ENCODE data around the gene ROBO1. TPM values are rescaled to one million over a fixed set of nuclear protein-coding genes. Genes with fewer than 3 reads are reported as not detected.

ROBO1 gene
- total RNA-seq, 1 donor from 2014 or later, result 7.1 TPM

DNA sequence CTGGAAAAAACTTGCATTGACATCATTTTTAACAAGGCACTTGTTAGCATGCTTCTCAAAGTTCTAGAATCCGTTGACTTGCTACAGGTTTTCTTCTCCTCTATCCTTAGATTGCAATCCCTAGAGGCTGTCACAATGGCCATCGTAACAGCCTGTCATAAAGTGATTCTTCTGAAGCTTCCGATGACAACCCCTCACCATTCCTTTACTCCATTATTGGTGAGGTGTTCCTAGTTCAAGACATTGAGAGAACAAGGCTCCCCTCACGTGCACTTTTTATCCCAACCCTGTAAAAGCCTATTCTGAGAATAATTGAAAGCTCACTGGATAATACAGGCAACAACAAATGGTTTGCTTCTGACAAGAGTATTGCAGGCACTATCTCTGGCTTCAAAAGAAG, 131.4 kb downstream of the ROBO1 start:
- no peak for DNase-seq
- H3K9me3 ChIP-seq (replicated peaks), result peaks cover 12% of the 10 kb centered on the region
- intact Hi-C loops (cut with micrococcal nuclease), result no loop called here
- H3K27ac ChIP-seq (replicated peaks), result no peak overlapping the region
- H3K36me3 ChIP-seq, result no peaks in the 10 kb centered on the region
- TF ChIP-seq, protein P1, sequence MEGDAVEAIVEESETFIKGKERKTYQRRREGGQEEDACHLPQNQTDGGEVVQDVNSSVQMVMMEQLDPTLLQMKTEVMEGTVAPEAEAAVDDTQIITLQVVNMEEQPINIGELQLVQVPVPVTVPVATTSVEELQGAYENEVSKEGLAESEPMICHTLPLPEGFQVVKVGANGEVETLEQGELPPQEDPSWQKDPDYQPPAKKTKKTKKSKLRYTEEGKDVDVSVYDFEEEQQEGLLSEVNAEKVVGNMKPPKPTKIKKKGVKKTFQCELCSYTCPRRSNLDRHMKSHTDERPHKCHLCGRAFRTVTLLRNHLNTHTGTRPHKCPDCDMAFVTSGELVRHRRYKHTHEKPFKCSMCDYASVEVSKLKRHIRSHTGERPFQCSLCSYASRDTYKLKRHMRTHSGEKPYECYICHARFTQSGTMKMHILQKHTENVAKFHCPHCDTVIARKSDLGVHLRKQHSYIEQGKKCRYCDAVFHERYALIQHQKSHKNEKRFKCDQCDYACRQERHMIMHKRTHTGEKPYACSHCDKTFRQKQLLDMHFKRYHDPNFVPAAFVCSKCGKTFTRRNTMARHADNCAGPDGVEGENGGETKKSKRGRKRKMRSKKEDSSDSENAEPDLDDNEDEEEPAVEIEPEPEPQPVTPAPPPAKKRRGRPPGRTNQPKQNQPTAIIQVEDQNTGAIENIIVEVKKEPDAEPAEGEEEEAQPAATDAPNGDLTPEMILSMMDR (IDR thresholded peaks at IDR 0.05; ENCODE audit: borderline replicate concordance), result no peak
- no peak overlapping the region for H3K4me3 ChIP-seq
- H3K27me3 ChIP-seq (ENCODE audit: low read depth), result no peaks in the 10 kb centered on the region
- no peaks in the 10 kb centered on the region for H3K4me1 ChIP-seq

DNA sequence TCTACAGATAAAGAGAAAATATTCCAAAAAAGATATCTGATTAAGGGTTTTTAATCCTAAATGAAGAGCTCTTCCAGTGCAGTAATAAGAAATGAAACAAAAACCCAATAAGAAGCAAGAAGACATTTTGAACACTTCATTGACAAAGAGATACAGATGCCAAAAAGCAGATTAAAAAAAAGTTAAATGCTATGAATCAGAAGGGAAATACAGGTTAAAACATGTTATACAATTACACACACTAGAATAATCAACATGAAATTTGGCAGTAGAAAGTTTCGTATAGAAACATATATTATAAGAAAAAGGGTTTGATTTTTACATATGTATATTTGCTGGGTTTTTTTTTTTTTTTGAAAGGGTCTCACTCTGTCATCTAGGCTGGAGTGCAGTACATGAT, 135.0 kb downstream of the ROBO1 start:
- H3K27me3 ChIP-seq (ENCODE audit: low read depth), result no peaks in the 10 kb centered on the region

DNA sequence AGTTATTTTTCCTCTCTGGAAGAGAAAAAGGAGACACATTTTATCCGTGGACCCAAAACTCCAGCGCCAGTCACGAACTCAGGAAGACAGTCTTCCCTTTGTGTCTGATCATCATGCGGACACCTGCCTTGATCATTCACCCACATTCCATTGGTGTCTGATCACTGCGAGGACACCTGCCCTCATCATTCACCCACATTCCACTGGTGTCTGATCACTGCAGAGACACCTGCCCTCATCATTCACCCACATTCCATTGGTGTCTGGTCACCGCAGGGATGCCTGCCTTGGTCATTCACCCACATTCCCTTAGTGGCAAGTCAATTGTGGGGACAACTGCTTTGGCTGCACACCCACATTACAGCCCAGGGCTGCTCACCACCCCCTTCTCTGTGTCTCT, 148.9 kb downstream of the ROBO1 start:
- Histone ChIP-seq H3K27me3 (ENCODE audit: low read depth) (no peaks in the 10 kb centered on the region), H3K4me3 (no peak overlapping the region), H3K36me3 (no peaks in the 10 kb centered on the region), H3K27ac (replicated peaks) (no peak overlapping the region), H3K4me1 (no peaks in the 10 kb centered on the region), H3K9me3 (replicated peaks) (peaks cover 79% of the 10 kb centered on the region)
- intact Hi-C loops (cut with micrococcal nuclease), result no loop called here
- DNase-seq, result no peak
- TF ChIP-seq, protein P1 (IDR thresholded peaks at IDR 0.05; ENCODE audit: borderline replicate concordance), result no peak

More for the DNA sequence above, 135.0 kb downstream of the ROBO1 start:
- no peak for DNase-seq
- H3K9me3 ChIP-seq (replicated peaks), result no peaks in the 10 kb centered on the region
- H3K27ac ChIP-seq (replicated peaks), result no peak overlapping the region
- intact Hi-C loops (cut with micrococcal nuclease), result no loop called here
- H3K36me3 ChIP-seq, result no peaks in the 10 kb centered on the region
- H3K4me3 ChIP-seq, result no peak overlapping the region
- TF ChIP-seq, protein P1 (IDR thresholded peaks at IDR 0.05; ENCODE audit: borderline replicate concordance), result no peak
- H3K4me1 ChIP-seq, result no peaks in the 10 kb centered on the region

DNA sequence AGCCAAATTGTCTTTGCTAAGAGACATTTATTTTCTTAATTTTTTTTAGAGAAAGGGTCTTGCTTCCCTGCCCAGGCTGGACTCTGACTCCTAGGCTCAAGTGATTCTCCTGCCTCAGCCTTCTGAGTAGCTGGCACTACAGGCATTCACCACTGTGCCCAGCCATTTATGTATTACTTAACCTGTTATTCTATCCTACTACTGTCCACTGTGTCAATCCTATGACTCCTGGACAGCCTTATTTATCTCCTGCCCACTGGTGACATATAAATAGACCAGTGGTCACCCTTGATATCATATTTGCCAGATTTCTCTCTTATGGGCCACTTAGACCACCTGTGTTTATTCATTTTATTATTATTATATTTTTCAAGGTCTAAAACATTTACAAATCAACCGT, 161.4 kb downstream of the ROBO1 start:
- no peak for DNase-seq
- intact Hi-C loops (cut with micrococcal nuclease), result no loop called here
- TF ChIP-seq, protein P1 (IDR thresholded peaks at IDR 0.05; ENCODE audit: borderline replicate concordance), result no peak
- no peaks in the 10 kb centered on the region for H3K9me3 ChIP-seq (replicated peaks)
- H3K36me3 ChIP-seq, result no peaks in the 10 kb centered on the region
- H3K4me1 ChIP-seq, result no peaks in the 10 kb centered on the region
- no peaks in the 10 kb centered on the region for H3K27me3 ChIP-seq (ENCODE audit: low read depth)
- no peak overlapping the region for H3K4me3 ChIP-seq
- H3K27ac ChIP-seq (replicated peaks), result no peak overlapping the region

DNA sequence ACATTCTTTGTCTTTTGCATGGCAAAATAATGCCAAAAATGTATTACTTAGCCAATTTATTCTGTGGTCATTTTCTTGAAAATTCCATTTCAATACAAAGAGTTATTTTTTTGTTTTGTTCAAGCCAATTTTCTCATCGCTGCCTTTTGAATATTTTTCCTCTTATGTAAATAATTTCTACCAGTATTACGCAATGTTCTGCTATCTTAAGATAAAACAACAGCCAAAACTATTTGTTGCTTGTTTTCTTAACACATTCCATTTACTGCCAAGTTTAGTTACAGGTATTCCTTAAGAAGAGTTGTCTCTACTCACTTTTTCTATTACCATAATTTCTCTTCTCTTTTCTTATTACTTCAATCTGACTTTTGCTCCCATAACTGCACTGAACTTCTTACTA, 163.1 kb downstream of the ROBO1 start:
- Histone ChIP-seq H3K4me1 (no peaks in the 10 kb centered on the region), H3K27ac (replicated peaks) (no peak overlapping the region), H3K9me3 (replicated peaks) (no peaks in the 10 kb centered on the region), H3K36me3 (no peaks in the 10 kb centered on the region), H3K27me3 (ENCODE audit: low read depth) (no peaks in the 10 kb centered on the region), H3K4me3 (no peak overlapping the region)
- intact Hi-C loops (cut with micrococcal nuclease), result no loop called here
- no peak for DNase-seq
- TF ChIP-seq, protein P1 (IDR thresholded peaks at IDR 0.05; ENCODE audit: borderline replicate concordance), result no peak

DNA sequence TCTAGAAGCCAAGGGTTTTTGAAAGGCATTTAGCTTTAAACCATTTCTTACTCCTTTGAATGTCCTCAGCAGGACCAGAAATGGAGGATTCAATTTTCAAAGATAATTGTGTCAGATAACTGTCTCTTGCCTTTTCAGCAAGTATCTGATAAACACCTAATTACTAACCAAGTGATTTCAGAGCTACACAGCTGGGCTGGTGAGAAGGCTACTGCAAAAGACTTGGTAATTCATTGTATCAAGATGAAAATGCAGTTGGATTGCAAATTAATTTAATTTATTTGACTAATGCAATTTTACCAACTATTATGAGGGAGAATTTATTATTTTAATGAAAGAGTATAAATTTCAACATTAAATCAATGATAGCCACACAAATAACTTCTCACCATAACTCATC, 165.4 kb downstream of the ROBO1 start:
- no peak for DNase-seq
- Histone ChIP-seq H3K9me3 (replicated peaks) (no peaks in the 10 kb centered on the region), H3K27ac (replicated peaks) (no peak overlapping the region), H3K4me3 (no peak overlapping the region), H3K4me1 (no peaks in the 10 kb centered on the region), H3K36me3 (no peaks in the 10 kb centered on the region), H3K27me3 (ENCODE audit: low read depth) (no peaks in the 10 kb centered on the region)
- TF ChIP-seq, protein P1 (IDR thresholded peaks at IDR 0.05; ENCODE audit: borderline replicate concordance), result no peak
- intact Hi-C loops (cut with micrococcal nuclease), result no loop called here

Data from left ventricle myocardium inferior (tissue), 1 donor.